ENCODE data around the gene TICAM2.
"Not testable (repeated sequence)": the region's sequence is repeated elsewhere in the genome, so short reads cannot be mapped to it uniquely, and the experiment has no call there.

The TICAM2 gene

GRCh38 chr5:115601701-115602590 lies at the start of gene TICAM2:
TICAM2 (minus strand) TSS chr5:115602479; CDS start chr5:115581256, 21,223 bp downstream.
- DNase-seq, result peak; percentile 78

- DNase-seq, result no peak
Observed at GRCh38 chr5:115649541-115649940, 47.3 kb upstream of the TICAM2 start.

GRCh38 chr5:115648056-115648455 lies 45.8 kb upstream of the TICAM2 start:
- no peak for DNase-seq

GRCh38 chr5:115645386-115645785 lies 43.1 kb upstream of the TICAM2 start:
- not testable (repeated sequence) for DNase-seq

- DNase-seq, result no peak
Observed at GRCh38 chr5:115644046-115644445, 41.8 kb upstream of the TICAM2 start.

- peak; percentile 28 for DNase-seq
Observed at GRCh38 chr5:115641948-115642347, 39.7 kb upstream of the TICAM2 start.

GRCh38 chr5:115640274-115640673 lies 38.0 kb upstream of the TICAM2 start:
- DNase-seq, result no peak

- DNase-seq, result no peak
Observed at GRCh38 chr5:115639377-115639776, 37.1 kb upstream of the TICAM2 start.

GRCh38 chr5:115637507-115637906 lies 35.2 kb upstream of the TICAM2 start:
- no peak for DNase-seq

GRCh38 chr5:115636008-115636407 lies 33.7 kb upstream of the TICAM2 start:
- DNase-seq, result no peak

- peak; percentile 82 for DNase-seq
Observed at GRCh38 chr5:115634343-115635132, 32.3 kb upstream of the TICAM2 start.

- DNase-seq, result no peak
Observed at GRCh38 chr5:115629903-115630302, 27.6 kb upstream of the TICAM2 start.

- DNase-seq, result no peak
Observed at GRCh38 chr5:115627295-115627865, 25.1 kb upstream of the TICAM2 start.

- peak; percentile 53 for DNase-seq
Observed at GRCh38 chr5:115626445-115626823, 24.2 kb upstream of the TICAM2 start.

GRCh38 chr5:115625579-115626444 lies 23.5 kb upstream of the TICAM2 start, which contains the start of gene TMED7:
TMED7 (minus strand) TSS chr5:115626036; CDS start chr5:115625792, 244 bp downstream.
- DNase-seq, result peak; percentile 98

GRCh38 chr5:115624994-115625393 lies 22.7 kb upstream of the TICAM2 start:
- no peak for DNase-seq

GRCh38 chr5:115623658-115624057 lies 21.4 kb upstream of the TICAM2 start:
- no peak for DNase-seq

GRCh38 chr5:115621365-115621900 lies 19.2 kb upstream of the TICAM2 start:
- no peak for DNase-seq

GRCh38 chr5:115616892-115617291 lies 14.6 kb upstream of the TICAM2 start:
- no peak for DNase-seq

- no peak for DNase-seq
Observed at GRCh38 chr5:115616472-115616871, 14.2 kb upstream of the TICAM2 start.

- no peak for DNase-seq
Observed at GRCh38 chr5:115611873-115612272, 9.6 kb upstream of the TICAM2 start.

GRCh38 chr5:115607935-115608334 lies 5.7 kb upstream of the TICAM2 start:
- DNase-seq, result no peak

All from fibroblast of upper back skin (primary cell).